Tibial artery (tissue), 4 donors: ENCODE measurements around the gene GAA.

Experiments
- DNase-seq, 2 donors: peaks; one replicate each; pipeline ENCODE4 v3.0.0-alpha.2; 2019
- H3K27ac ChIP-seq, 2 donors: fragments of 200-600 bp; sonication (generic) in 1 of 2; 1 replicate in 1 of 2; 2 replicates in 1 of 2; pipeline ENCODE4 v1.5.1; 2018 to 2019; ENCODE audit warnings: mild to moderate bottlenecking in 1 of 2
- H3K27me3 ChIP-seq, 2 donors: fragments of 200-600 bp; sonication (generic) in 1 of 2; one replicate each; pipeline versions ENCODE4 v1.5.1 to v1.6.0; 2016 to 2019
- H3K36me3 ChIP-seq, 3 donors: fragments of 200-600 bp; sonication (generic) in 2 of 3; one replicate each; pipeline ENCODE4 v1.5.1; 2016 to 2019; ENCODE audit warnings: mild to moderate bottlenecking in 2 of 3
- H3K4me1 ChIP-seq, 4 donors: fragments of 200-600 bp; sonication (generic) in 2 of 4; 1 replicate in 3 of 4; 2 replicates in 1 of 4; pipeline ENCODE4 v1.5.1; 2016 to 2019
- H3K4me3 ChIP-seq, 2 donors: fragments of 200-600 bp; sonication (generic) in 1 of 2; 1 replicate in 1 of 2; 2 replicates in 1 of 2; pipeline ENCODE4 v1.5.1; 2018 to 2019; ENCODE audit warnings: mild to moderate bottlenecking in 2 of 2
- H3K9me3 ChIP-seq, 3 donors: fragments of 200-600 bp; sonication (generic) in 1 of 3; one replicate each; pipeline ENCODE4 v1.5.1; 2016 to 2019
- CTCF ChIP-seq, 2 experiments: fragments of 200-600 bp in 1 of 2; fragments of 450-650 bp in 1 of 2; IDR thresholded peaks; one replicate each; pipeline ENCODE4 v1.5.1; 2017 to 2019; ENCODE audit warnings: antibody characterized with exemption in 2 of 2, mild to moderate bottlenecking in 1 of 2, moderate library complexity in 1 of 2
- intact Hi-C: fragments of 100-400 bp; cut with DNase I; formaldehyde crosslinking; loops from one replicate; pipeline ENCODE4 v1.15.0; 2023; ENCODE audit warnings: low total_unique reads

Gene GAA

GRCh38 chr17:80067393-80067986 lies 33.9 kb upstream of the GAA start:
- no peak for DNase-seq

GRCh38 chr17:80068301-80069222 lies 32.8 kb upstream of the GAA start:
- no peaks in the 10 kb centered on the region for H3K36me3 ChIP-seq
- no peaks in the 10 kb centered on the region for H3K9me3 ChIP-seq
- H3K4me3 ChIP-seq, result no peak overlapping the region
- peaks cover 0 to 20% (median 12%) of the 10 kb centered on the region in 4 donors for H3K4me1 ChIP-seq
- DNase-seq, result peak in 1 of 2 donors; percentile 41
- no peak overlapping the region for H3K27ac ChIP-seq
- intact Hi-C loops, result no loop called here
- no peak for TF ChIP-seq CTCF (IDR thresholded peaks at IDR 0.05)
- H3K27me3 ChIP-seq, result no peaks in the 10 kb centered on the region

More at GRCh38 chr17:80067393-80067986, 33.9 kb upstream of the GAA start:
- intact Hi-C loops, result no loop called here
- Histone ChIP-seq H3K9me3 (no peaks in the 10 kb centered on the region), H3K4me1 (peaks cover 0 to 20% (median 12%) of the 10 kb centered on the region in 4 donors), H3K27me3 (no peaks in the 10 kb centered on the region), H3K36me3 (no peaks in the 10 kb centered on the region), H3K27ac (no peak overlapping the region), H3K4me3 (no peak overlapping the region)
- TF ChIP-seq CTCF (IDR thresholded peaks at IDR 0.05), result no peak

GRCh38 chr17:80070375-80071115 lies 30.8 kb upstream of the GAA start:
- TF ChIP-seq CTCF (IDR thresholded peaks at IDR 0.05), result no peak
- intact Hi-C loops, result no loop called here
- Histone ChIP-seq H3K4me1 (peaks cover 0 to 20% (median 9%) of the 10 kb centered on the region in 4 donors), H3K27ac (peak overlapping the region; percentile 77 to 82), H3K36me3 (no peaks in the 10 kb centered on the region), H3K27me3 (no peaks in the 10 kb centered on the region), H3K9me3 (no peaks in the 10 kb centered on the region), H3K4me3 (peak overlapping the region; percentile 43 to 50)
- DNase-seq, result no peak

GRCh38 chr17:80071116-80071841 lies 30.1 kb upstream of the GAA start:
- DNase-seq, result peak; percentile 52 to 87
- H3K4me3 ChIP-seq, result peak overlapping the region; percentile 43 to 50
- intact Hi-C loops, result no loop called here
- no peaks in the 10 kb centered on the region for H3K27me3 ChIP-seq
- no peaks in the 10 kb centered on the region for H3K9me3 ChIP-seq
- H3K4me1 ChIP-seq, result peaks cover 0 to 20% (median 9%) of the 10 kb centered on the region in 4 donors
- H3K27ac ChIP-seq, result peak overlapping the region; percentile 77 to 82
- no peaks in the 10 kb centered on the region for H3K36me3 ChIP-seq
- no peak for TF ChIP-seq CTCF (IDR thresholded peaks at IDR 0.05)

- H3K27me3 ChIP-seq, result no peaks in the 10 kb centered on the region
- TF ChIP-seq CTCF (IDR thresholded peaks at IDR 0.05), result no peak
- intact Hi-C loops, result no loop called here
- H3K36me3 ChIP-seq, result no peaks in the 10 kb centered on the region
- H3K9me3 ChIP-seq, result no peaks in the 10 kb centered on the region
- no peak overlapping the region for H3K4me3 ChIP-seq
- H3K4me1 ChIP-seq, result peaks cover 0 to 20% (median 9%) of the 10 kb centered on the region in 4 donors
- no peak for DNase-seq
- no peak overlapping the region for H3K27ac ChIP-seq
Observed at GRCh38 chr17:80072410-80072809, 29.0 kb upstream of the GAA start.
